ENCODE results near the gene EML3.
"Not testable (repeated sequence)": the region's sequence is repeated elsewhere in the genome, so short reads cannot be mapped to it uniquely, and the experiment has no call there.

EML3 gene

DNA sequence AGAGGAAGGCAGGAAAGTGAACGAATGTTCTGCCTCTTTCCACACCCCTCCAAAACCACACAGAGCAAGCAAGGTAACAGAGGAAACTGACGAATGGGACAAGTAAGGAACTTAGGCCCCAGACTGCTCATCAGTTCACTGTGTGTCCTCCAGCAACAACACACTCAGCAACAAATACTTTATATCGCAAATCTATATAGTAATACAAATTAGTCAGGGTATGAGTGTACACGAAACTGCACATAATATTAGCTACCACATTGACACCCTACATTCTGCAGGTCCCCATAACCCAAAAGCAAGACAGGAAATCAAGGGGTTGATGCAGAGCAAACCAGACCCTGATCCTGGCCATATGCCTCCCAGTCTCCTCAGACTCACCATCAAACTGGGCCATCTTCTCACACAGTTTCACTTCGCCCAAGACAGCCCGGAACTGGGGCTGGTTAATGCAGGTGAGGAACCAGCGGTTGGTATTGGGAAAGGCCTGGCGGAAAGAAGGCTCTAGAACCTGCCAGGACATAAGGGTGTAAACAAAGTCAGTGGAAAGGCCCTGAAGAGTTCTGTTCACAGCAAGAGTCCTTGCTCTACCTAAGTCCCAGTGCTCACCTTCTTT is 45.4 kb downstream of the EML3 start:
- no peak for DNase-seq

- no peak for DNase-seq
Observed at GRCh38 chr11:62566247-62566646, 46.3 kb downstream of the EML3 start.

- DNase-seq, result no peak
Observed at GRCh38 chr11:62565100-62565802, 47.3 kb downstream of the EML3 start.

DNA sequence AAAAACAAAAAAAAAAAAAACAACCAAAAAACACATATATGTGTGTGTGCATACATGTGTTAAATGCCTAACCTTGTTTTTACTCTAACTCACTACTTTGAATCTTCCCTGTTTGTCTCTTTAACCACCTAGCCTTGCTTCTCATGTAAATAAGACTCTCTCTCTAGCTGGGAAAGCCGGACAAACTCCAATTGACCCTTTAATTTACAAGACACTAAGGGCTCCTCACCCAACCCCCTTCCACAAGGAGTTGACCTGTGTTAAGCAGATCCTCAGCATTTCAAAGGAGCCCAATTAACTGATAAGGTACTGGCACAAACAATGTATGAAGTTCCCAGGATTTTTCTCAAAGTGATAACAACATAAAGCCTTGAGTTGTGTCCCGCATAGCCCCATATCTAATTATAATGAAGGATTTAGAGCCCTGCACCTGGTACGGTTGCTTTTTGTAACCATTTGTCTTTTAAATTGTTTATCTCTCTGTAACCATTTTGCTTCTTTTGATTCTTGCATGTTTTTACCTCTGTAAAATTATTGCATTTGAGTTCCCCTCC is 50.8 kb downstream of the EML3 start:
- DNase-seq, result not testable (repeated sequence)

DNA sequence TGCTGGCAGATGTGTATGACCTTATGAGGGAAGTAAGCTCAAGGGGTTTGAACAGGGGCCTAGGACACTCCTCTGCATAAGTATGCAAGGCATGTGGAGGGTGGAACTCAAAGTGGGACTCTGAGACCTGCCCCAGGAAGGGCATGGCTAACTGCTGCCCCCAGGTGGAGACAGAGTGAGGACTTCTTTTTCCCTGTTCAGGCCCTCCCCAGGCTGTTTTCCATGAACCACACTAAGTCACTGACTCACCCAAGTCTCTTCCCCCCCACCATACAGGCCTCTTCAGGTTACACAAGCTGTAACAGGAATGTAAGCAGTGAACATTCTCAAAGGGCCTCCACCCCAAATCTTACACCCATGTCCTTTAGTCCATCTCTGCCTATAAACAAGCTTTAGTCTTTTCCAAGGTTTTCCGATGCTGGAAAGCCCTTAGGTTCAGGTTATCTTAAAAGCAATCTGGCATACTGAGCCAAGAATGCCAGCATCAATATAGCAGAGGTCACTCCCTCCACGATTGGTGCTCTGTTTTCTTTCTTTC is 51.9 kb downstream of the EML3 start:
- no peak for DNase-seq

DNA sequence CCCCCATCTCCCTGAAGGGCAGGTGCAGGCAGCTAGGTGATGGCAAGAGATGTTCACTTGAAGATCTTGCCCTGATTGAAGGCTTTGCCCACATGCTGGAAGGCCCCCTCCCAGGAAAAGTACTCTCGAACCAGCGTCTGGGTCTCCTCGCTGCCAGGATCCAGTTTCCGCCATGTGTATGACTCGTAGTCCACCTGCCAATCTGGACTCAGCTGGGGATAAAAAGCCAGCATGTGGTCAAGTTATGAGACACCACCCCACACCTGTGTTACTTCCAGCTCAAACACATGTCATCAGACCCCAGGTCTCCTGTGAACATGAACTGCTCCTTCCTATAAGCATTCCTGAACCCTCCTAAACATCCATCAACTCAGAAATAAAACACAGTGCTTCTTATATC is 52.9 kb downstream of the EML3 start:
- DNase-seq, result not testable (repeated sequence)

- DNase-seq, result no peak
Observed at GRCh38 chr11:62559204-62559603, 53.4 kb downstream of the EML3 start.

- DNase-seq, result no peak
Observed at GRCh38 chr11:62558669-62559068, 53.9 kb downstream of the EML3 start.

DNA sequence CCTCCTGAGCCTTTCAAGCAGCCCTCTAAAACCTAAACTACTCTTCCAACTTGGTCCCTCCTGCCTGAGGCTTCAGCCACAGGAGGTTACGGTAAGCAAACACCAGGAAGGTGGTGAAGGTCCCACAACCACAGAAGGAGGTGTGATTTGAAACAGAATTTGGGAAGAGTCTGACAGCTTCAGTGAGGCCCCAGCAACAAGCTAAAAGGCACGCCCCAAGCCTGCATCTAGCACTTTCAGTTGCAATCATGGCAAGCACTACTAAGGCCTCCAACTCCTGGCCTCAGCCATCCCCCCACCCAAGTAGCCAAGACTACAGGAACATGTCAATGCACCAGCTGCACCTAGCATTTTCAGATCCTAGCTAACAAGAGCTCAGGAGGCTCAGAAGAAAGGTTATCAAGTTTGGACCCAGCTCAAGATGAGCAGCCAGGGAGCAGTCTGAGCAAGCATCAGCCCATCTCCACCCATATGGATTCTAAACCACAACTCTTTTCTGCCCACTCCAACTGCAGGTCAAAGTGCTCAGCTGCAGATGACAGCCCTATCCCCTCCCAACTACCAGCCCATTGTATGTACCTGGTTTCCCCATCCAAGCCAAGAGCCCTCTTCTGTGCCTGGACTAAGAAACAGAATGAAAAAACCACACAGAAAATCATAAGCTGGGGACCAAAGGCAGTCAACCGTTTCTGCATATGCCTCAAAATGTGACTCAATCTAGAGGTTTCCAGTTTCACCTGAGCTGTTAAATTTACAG is 55.5 kb downstream of the EML3 start:
- DNase-seq, result no peak

DNA sequence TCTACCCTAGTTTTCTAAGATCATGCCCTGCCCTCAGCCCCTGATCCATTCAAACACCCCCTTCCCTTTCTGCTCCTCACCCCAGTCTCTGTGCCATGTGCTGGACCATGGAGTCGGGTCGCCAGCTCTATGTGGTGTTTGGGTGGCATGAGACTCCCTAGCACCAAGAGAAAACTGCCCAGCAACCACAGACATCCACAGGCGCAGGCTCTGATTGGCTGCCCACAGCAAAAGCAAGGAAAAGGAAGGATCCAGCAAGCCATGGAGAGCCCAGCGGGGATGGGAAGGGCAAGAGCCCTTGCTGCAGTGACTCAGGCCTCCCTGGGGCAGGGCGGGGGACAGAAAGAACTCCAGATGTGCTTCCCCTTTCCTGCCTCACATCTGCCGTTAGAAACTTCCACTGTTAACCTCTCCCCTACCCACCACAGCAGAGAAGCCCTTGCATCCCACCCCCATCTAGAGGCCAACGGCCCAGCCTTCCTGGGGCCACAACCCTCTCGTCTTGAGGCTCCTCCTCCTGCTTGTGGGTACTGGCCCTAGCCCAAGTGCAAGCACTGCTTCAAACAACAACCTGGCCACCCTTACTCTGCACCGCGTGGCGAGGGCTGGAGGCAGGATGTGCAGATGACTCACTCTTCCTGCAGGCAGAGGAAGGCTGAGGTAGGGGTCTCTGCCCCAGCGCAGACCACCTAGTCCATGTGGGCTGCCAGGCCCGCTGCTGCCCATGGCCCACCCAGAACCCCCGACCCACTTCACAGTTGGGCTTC is 56.3 kb downstream of the EML3 start:
- DNase-seq, result no peak

DNA sequence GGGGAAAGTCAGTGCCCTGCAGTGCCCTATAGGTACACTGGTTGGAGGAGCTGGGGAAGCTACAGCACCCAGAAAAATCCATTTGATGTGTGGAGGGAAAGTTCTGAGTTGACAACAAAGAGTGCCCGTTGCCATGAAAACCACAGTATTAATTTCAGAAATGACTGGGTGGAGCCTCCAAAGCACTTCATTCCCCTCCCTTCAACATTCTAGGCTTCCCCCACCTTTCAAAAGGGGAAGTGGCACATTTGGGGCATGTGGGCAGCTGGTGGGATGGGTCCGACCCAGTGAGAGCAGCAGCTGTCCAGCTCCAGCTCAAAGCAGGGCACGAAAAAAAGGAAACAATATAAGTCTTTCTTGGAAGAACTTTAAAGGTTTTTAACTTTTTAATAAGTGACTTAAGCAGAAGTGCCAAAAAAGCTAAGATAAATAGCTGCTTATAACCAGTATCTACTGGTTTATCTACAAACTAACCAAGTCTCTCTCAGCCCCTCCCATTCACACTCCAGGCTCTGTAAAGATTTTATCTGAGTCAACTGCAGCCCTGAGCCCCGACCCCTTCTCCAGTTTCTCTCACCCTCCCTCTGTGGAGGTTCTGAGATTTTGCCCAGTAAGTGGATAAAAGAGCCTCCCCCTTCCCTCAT is 57.0 kb downstream of the EML3 start:
- DNase-seq, result no peak

DNA sequence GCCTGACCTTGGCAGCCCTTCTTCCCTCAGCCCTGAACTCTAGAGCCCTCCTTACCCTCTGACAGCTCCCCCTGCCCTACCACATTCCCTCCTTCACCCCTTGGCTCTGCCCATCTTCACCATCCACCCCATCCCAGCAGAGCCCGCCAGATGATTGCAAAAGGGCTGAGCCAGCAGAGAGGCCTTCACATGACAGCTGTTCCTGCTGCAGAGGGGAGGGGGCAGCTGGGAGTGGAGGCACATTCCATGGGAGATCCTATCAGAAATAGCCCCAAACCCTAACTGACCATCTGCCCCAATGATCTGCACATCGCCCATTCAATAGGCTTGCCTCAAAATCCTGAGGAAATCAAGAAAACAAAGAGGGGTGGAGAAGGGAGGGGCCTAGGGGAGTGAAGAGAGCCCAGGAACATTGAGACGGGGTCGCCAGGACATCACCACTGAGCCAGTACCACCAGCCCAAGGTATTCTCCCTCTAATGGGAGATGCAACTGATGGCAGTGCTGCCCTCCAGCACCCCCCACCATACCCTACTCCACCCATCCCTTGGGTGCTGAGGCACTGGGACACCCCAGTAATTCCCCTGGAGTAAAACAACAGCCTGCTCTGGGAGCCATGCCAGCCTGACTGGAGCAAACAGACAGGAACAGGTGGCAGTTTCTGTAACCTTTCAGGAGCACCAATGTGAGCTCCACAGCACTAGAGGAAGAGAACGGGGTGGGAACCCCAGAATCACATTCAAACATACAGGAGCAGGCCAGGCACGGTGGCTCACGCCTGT is 58.0 kb downstream of the EML3 start:
- DNase-seq, result no peak

DNA sequence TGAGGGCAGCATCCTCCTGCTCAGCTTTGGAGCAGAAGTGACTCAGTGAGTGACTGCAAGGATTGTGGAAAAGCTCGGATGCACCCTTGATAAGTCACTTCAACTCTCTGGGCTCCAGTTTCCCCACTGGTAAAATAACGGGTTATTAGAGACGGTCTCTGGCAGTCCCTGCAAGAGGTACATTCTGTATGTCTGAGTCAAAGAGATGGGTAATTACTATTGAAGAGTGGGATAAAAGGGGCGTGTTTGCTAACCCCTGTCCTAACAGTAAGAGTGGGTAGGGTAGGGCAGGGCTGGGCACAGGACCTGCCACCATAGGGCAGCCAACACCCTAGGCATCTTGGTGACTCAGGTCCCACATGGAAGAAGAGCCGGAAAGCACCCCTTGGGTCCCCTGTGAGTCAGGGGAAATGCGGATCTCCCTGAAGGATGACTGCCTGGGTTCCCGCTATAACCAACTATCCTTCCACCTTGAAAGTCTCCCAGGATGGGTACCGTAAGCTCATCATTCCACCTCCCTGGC is 58.7 kb downstream of the EML3 start:
- DNase-seq, result no peak

- no peak for DNase-seq
Observed at GRCh38 chr11:62553080-62553838, 59.3 kb downstream of the EML3 start.

DNA sequence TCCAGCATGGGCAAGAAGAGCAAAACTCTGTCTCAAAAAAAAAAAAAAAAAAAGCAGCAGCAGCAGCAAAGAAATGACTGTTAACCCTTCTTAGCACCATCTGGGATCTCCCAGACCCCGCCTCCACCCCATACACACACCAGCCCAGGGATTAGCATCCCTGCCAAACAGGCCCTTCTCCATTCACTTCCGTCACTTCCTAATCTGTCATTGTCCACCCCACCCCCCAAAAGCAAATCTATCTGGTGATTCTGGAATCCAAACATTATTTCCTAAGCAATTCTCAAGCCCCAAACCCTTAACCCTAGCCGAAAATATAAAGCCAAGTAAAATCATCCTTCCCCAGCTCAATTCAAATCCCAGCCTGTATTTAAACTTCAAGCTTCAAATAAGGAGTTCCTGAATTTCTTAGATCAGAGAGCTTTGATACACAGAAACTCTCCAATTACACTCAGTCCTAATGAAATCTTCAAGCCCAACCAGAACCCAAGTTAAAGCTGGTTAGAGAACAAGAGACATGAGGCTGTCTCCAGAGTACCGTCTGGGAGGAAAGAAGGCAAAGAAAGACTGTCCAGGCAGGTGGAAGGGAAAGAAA is 60.0 kb downstream of the EML3 start:
- no peak for DNase-seq

All from NCI-H1048 (cell line).